Colon (tissue), 2 donors: Measurements from ENCODE around the gene THRA.

Experiments
- FAIRE-seq: peaks from 2 replicates; lab custom pipeline; 2012; peaks lifted over from hg19 to GRCh38; lab: Jason Lieb, UNC
- donor health status: control.
- donor health status: control.

Gene THRA

GRCh38 chr17:40099619-40100418, 37.1 kb downstream of the THRA start:
- no peak for FAIRE-seq

GRCh38 chr17:40100419-40100668, 37.6 kb downstream of the THRA start, which contains the start of gene NR1D1:
NR1D1 (minus strand) TSS chr17:40100589; CDS start chr17:40100094, 495 bp downstream.
- FAIRE-seq, result no peak

- no peak for FAIRE-seq
Observed at GRCh38 chr17:40100669-40101366, 38.1 kb downstream of the THRA start.

GRCh38 chr17:40101367-40102210, 38.8 kb downstream of the THRA start:
- FAIRE-seq, result no peak

- no peak for FAIRE-seq
Observed at GRCh38 chr17:40103071-40103661, 40.4 kb downstream of the THRA start.

GRCh38 chr17:40103688-40104087, 40.9 kb downstream of the THRA start:
- no peak for FAIRE-seq

- FAIRE-seq, result no peak
Observed at GRCh38 chr17:40104594-40105486, 42.1 kb downstream of the THRA start.

- no peak for FAIRE-seq
Observed at GRCh38 chr17:40105861-40106759, 43.3 kb downstream of the THRA start.

GRCh38 chr17:40106760-40107521, 44.2 kb downstream of the THRA start:
- FAIRE-seq, result no peak

- no peak for FAIRE-seq
Observed at GRCh38 chr17:40107522-40108174, 44.9 kb downstream of the THRA start.

- FAIRE-seq, result no peak
Observed at GRCh38 chr17:40108970-40109824, 46.4 kb downstream of the THRA start.

- FAIRE-seq, result no peak
Observed at GRCh38 chr17:40110026-40110845, 47.5 kb downstream of the THRA start.

GRCh38 chr17:40111221-40112128, 48.7 kb downstream of the THRA start:
- FAIRE-seq, result no peak

- FAIRE-seq, result no peak
Observed at GRCh38 chr17:40112191-40112711, 49.5 kb downstream of the THRA start.

- FAIRE-seq, result no peak
Observed at GRCh38 chr17:40112718-40113109, 49.9 kb downstream of the THRA start.
